Neural cell (in vitro differentiated cells): ENCODE results near the gene BRSK2. TPM values are rescaled to one million over a fixed set of nuclear protein-coding genes. Genes with fewer than 3 reads are reported as not detected.

ENCODE experiments used
- H2AFZ ChIP-seq: fragments of 200-600, 300-800 bp; sonication (generic), shearing (Covaris generic); 2 replicates; pipeline ENCODE4 v1.6.0; 2014; ENCODE audit warnings: low read depth, mild to moderate bottlenecking, antibody characterized with exemption, low read length, moderate library complexity
- H3F3A ChIP-seq: fragments of 200-600 bp; shearing (Covaris generic); 2 replicates; pipeline ENCODE4 v1.6.1; 2016; ENCODE audit warnings: mild to moderate bottlenecking, moderate library complexity, mixed read lengths, antibody characterized with exemption, low read length; ENCODE audit not compliant: insufficient read depth, poor library complexity, severe bottlenecking
- H3K27ac ChIP-seq: fragments of 200-600, 300-800 bp; sonication (generic), shearing (Covaris generic); 2 replicates; pipeline ENCODE4 v1.5.1; 2014; ENCODE audit warnings: mild to moderate bottlenecking, low read length, moderate library complexity
- H3K27me3 ChIP-seq: fragments of 300-800, 200-600 bp; sonication (generic), shearing (Covaris generic); 2 replicates; pipeline ENCODE4 v1.6.0; 2014; ENCODE audit warnings: mild to moderate bottlenecking, low read depth, low read length, moderate library complexity; ENCODE audit not compliant: insufficient read depth
- H3K36me3 ChIP-seq: fragments of 300-800, 200-600 bp; sonication (generic), shearing (Covaris generic); 2 replicates; pipeline ENCODE4 v1.5.1; 2014; ENCODE audit warnings: mild to moderate bottlenecking, antibody characterized with exemption, low read length, moderate library complexity; ENCODE audit not compliant: insufficient read depth
- H3K4me2 ChIP-seq: fragments of 300-800, 200-600 bp; sonication (generic), shearing (Covaris generic); 2 replicates; pipeline ENCODE4 v1.6.0; 2014; ENCODE audit warnings: mild to moderate bottlenecking, low read length
- H3K4me3 ChIP-seq: fragments of 300-800, 200-600 bp; sonication (generic), shearing (Covaris generic); 2 replicates; pipeline ENCODE4 v1.5.1; 2014; ENCODE audit warnings: mild to moderate bottlenecking, low read length, moderate library complexity
- H3K79me2 ChIP-seq: fragments of 200-600 bp; shearing (Covaris generic); replicated peaks from 2 replicates; pipeline ENCODE4 v1.6.0; 2014; ENCODE audit warnings: mild to moderate bottlenecking, low read length, moderate library complexity; ENCODE audit not compliant: insufficient read depth
- H3K9ac ChIP-seq: fragments of 300-800, 200-600 bp; sonication (generic), shearing (Covaris generic); 2 replicates; pipeline ENCODE4 v1.6.1; 2016; ENCODE audit warnings: mild to moderate bottlenecking, low read length, mixed read lengths
- H3K9me2 ChIP-seq: fragments of 200-600 bp; shearing (Covaris generic); 2 replicates; pipeline ENCODE4 v1.6.1; 2016; ENCODE audit warnings: mild to moderate bottlenecking, low read length, mixed read lengths; ENCODE audit not compliant: insufficient read depth
- H3K9me3 ChIP-seq: fragments of 200-600, 300-800 bp; sonication (generic), shearing (Covaris generic); 2 replicates; pipeline ENCODE4 v1.6.1; 2016; ENCODE audit warnings: mild to moderate bottlenecking, mixed run types, low read length, moderate library complexity, mixed read lengths
- H4K20me1 ChIP-seq: fragments of 200-600 bp; shearing (Covaris generic); 2 replicates; pipeline ENCODE4 v1.6.1; 2016; ENCODE audit warnings: mild to moderate bottlenecking, mixed run types; ENCODE audit not compliant: insufficient read depth
- EP300 ChIP-seq: fragments of 450-650 bp; conservative IDR thresholded peaks from 2 replicates; pipeline ENCODE4 v1.6.1; 2014; ENCODE audit warnings: antibody characterized with exemption, mild to moderate bottlenecking, moderate library complexity; ENCODE audit not compliant: poor library complexity, severe bottlenecking
- EZH2 ChIP-seq: fragments of 200-600, 300-800 bp; shearing (Covaris generic), sonication (generic); IDR thresholded peaks from 2 replicates; pipeline ENCODE4 v1.6.1; 2014; ENCODE audit warnings: antibody characterized with exemption, low read length, borderline replicate concordance, mild to moderate bottlenecking; ENCODE audit not compliant: insufficient read depth, poor library complexity, severe bottlenecking
- MXI1 ChIP-seq: fragments of 450-650 bp; conservative IDR thresholded peaks from 2 replicates; pipeline ENCODE4 v1.6.1; 2014; ENCODE audit warnings: antibody characterized with exemption, mild to moderate bottlenecking; ENCODE audit not compliant: poor library complexity, severe bottlenecking
- POLR2AphosphoS5 ChIP-seq: IDR thresholded peaks from 2 replicates; pipeline ENCODE4 v1.6.1; 2012
- RAD21 ChIP-seq: fragments of 450-650 bp; conservative IDR thresholded peaks from 2 replicates; pipeline ENCODE4 v1.6.1; 2014; ENCODE audit warnings: antibody characterized with exemption, mild to moderate bottlenecking, moderate library complexity
- SMC3 ChIP-seq: fragments of 450-650 bp; conservative IDR thresholded peaks from 2 replicates; pipeline ENCODE4 v1.6.1; 2014; ENCODE audit warnings: antibody characterized with exemption, mild to moderate bottlenecking, moderate library complexity; ENCODE audit not compliant: poor library complexity
- TAF1 ChIP-seq: IDR thresholded peaks from 2 replicates; pipeline ENCODE4 v1.6.1; 2012; ENCODE audit warnings: low read depth
- polyA plus RNA-seq: library from polyadenylated mRNA; depleted of rRNA; stranded (reverse); fragments of >200 nt; gene quantifications from 2 replicates; pipeline ENCODE4 v1.2.3, GENCODE V29; 2014
- TF ChIP-seq, protein P1 (sequence below): fragments of 450-650 bp; IDR thresholded peaks from 2 replicates; pipeline ENCODE4 v1.5.1; 2014; ENCODE audit warnings: antibody characterized with exemption, mild to moderate bottlenecking, moderate library complexity; ENCODE audit not compliant: poor library complexity, severe bottlenecking
- TF ChIP-seq, protein P2 (sequence below): IDR thresholded peaks from 2 replicates; pipeline ENCODE4 v1.6.1; 2012; ENCODE audit warnings: borderline replicate concordance

BRSK2 gene
- polyA plus RNA-seq, 1 donor from 2014 or later: 47.5 TPM

DNA sequence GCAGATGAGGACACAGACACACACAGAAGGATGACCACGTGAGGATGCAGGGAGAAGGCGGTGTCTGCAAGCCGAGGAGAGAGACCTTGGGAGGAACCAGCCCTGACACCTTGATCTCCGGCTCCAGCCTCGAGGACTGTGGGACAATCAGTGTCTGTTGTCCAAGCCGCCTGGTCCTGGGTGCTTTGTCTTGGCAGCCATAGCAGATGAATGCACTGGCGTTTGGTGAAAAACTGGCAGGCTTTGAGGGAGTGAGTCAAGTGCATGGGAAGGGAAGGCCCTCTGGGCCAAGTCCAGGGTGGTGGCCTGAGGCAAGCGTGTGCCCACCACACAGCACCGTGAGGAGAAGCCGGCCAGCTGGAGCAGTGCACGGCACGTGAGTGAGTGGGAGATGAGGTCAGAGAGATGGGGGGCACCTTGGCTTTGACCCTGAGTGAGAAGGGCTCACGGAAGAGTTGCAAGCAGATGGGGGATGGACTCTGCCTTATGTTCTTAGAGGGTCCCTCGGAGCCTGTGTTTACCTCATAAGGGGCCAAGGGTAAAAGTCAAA, 12.4 kb upstream of the BRSK2 start:
- Histone ChIP-seq H3K4me2 (no peak overlapping the region), H2AFZ (no peak overlapping the region), H3K9me2 (no peaks in the 10 kb centered on the region), H3K36me3 (no peaks in the 10 kb centered on the region), H3K27me3 (no peaks in the 10 kb centered on the region), H3K9me3 (no peaks in the 10 kb centered on the region), H3F3A (no peaks in the 10 kb centered on the region), H3K27ac (no peak overlapping the region), H3K79me2 (no peaks in the 10 kb centered on the region), H3K9ac (no peak overlapping the region), H3K4me3 (no peak overlapping the region), H4K20me1 (no peaks in the 10 kb centered on the region)
- TF ChIP-seq, protein P1, sequence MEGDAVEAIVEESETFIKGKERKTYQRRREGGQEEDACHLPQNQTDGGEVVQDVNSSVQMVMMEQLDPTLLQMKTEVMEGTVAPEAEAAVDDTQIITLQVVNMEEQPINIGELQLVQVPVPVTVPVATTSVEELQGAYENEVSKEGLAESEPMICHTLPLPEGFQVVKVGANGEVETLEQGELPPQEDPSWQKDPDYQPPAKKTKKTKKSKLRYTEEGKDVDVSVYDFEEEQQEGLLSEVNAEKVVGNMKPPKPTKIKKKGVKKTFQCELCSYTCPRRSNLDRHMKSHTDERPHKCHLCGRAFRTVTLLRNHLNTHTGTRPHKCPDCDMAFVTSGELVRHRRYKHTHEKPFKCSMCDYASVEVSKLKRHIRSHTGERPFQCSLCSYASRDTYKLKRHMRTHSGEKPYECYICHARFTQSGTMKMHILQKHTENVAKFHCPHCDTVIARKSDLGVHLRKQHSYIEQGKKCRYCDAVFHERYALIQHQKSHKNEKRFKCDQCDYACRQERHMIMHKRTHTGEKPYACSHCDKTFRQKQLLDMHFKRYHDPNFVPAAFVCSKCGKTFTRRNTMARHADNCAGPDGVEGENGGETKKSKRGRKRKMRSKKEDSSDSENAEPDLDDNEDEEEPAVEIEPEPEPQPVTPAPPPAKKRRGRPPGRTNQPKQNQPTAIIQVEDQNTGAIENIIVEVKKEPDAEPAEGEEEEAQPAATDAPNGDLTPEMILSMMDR: no peak
- no peak for TF ChIP-seq SMC3
- TF ChIP-seq EP300: no peak
- no peak for TF ChIP-seq MXI1
- no peak for TF ChIP-seq RAD21

DNA sequence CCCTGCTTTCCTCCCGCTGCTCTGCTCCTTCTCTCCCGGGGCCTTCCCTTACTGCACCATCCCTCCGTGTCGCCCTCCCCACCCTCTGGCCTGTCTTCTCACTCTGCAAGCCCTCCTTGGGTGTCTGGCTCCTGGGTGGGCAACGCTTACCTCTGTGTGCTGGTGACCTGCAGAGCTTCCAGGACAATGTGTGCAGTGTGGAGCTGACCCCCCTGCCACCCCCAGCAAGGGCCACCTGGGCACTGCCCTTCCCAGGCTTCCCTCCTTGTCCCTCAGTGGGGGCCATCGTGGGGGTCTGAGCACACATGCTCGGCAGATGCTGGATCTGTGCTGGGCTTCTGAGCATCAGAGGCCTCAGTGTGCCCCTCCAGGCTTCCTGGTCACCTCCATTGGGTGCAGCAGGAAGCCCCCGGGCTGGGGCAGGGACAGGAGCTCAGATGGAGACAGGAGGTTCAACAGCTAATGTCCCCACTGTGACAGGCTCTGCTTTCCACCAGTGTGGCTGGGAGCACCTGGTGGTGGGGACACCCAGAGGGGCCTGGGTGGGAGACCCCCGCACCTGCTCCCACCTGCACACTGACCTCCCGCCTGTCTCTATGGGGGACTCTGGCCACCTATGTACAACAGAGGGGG, 7.8 kb upstream of the BRSK2 start:
- no peaks in the 10 kb centered on the region for H3K27me3 ChIP-seq
- H2AFZ ChIP-seq: no peak overlapping the region
- H3K36me3 ChIP-seq: no peaks in the 10 kb centered on the region
- no peak overlapping the region for H3K4me2 ChIP-seq
- H3K4me3 ChIP-seq: no peak overlapping the region
- no peaks in the 10 kb centered on the region for H3K9me3 ChIP-seq
- TF ChIP-seq EP300 (no peak), TAF1 (no peak), MXI1 (no peak), POLR2AphosphoS5 (no peak), EZH2 (no peak), RAD21 (no peak), SMC3 (no peak)
- TF ChIP-seq, protein P1: no peak
- TF ChIP-seq, protein P2, sequence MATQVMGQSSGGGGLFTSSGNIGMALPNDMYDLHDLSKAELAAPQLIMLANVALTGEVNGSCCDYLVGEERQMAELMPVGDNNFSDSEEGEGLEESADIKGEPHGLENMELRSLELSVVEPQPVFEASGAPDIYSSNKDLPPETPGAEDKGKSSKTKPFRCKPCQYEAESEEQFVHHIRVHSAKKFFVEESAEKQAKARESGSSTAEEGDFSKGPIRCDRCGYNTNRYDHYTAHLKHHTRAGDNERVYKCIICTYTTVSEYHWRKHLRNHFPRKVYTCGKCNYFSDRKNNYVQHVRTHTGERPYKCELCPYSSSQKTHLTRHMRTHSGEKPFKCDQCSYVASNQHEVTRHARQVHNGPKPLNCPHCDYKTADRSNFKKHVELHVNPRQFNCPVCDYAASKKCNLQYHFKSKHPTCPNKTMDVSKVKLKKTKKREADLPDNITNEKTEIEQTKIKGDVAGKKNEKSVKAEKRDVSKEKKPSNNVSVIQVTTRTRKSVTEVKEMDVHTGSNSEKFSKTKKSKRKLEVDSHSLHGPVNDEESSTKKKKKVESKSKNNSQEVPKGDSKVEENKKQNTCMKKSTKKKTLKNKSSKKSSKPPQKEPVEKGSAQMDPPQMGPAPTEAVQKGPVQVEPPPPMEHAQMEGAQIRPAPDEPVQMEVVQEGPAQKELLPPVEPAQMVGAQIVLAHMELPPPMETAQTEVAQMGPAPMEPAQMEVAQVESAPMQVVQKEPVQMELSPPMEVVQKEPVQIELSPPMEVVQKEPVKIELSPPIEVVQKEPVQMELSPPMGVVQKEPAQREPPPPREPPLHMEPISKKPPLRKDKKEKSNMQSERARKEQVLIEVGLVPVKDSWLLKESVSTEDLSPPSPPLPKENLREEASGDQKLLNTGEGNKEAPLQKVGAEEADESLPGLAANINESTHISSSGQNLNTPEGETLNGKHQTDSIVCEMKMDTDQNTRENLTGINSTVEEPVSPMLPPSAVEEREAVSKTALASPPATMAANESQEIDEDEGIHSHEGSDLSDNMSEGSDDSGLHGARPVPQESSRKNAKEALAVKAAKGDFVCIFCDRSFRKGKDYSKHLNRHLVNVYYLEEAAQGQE: no peak
- H3K9ac ChIP-seq: no peak overlapping the region
- H3K9me2 ChIP-seq: no peaks in the 10 kb centered on the region
- no peaks in the 10 kb centered on the region for H3K79me2 ChIP-seq
- no peaks in the 10 kb centered on the region for H3F3A ChIP-seq
- no peaks in the 10 kb centered on the region for H4K20me1 ChIP-seq
- no peak overlapping the region for H3K27ac ChIP-seq
